HepG2 (cell line): Measurements from ENCODE around the gene SLC2A8. TPM values are rescaled to one million over a fixed set of nuclear protein-coding genes. Genes with fewer than 3 reads are reported as not detected.

Experiments used
- ATF2 ChIP-seq: sonication (generic); formaldehyde crosslinking; IDR thresholded peaks from 2 replicates; pipeline ENCODE4 v1.4.0; 2020; ENCODE audit warnings: missing genetic modification reagents
- BCL6 ChIP-seq: IDR thresholded peaks from 2 replicates; pipeline ENCODE4 v1.6.1; 2016; ENCODE audit warnings: missing genetic modification reagents, missing compliant biosample characterization
- ETV5 ChIP-seq: IDR thresholded peaks from 2 replicates; pipeline ENCODE4 v1.6.1; 2018; ENCODE audit warnings: missing biosample characterization, missing genetic modification reagents, inconsistent platforms, borderline replicate concordance
- GFI1 ChIP-seq: sonication (generic); formaldehyde crosslinking; IDR thresholded peaks from 2 replicates; pipeline ENCODE4 v1.5.0; 2020; ENCODE audit warnings: missing genetic modification reagents, mild to moderate bottlenecking, borderline replicate concordance
- HNRNPL ChIP-seq: fragments of 200-400 bp; formaldehyde crosslinking; IDR thresholded peaks from 2 replicates; pipeline ENCODE4 v1.6.1; 2017; ENCODE audit warnings: mild to moderate bottlenecking, low read depth, low read length
- HOXD1 ChIP-seq: sonication (generic); formaldehyde crosslinking; IDR thresholded peaks from 2 replicates; pipeline ENCODE4 v1.5.0; 2020; ENCODE audit warnings: missing genetic modification reagents
- MATR3 ChIP-seq: sonication (generic); formaldehyde crosslinking; IDR thresholded peaks from 2 replicates; pipeline ENCODE4 v1.4.0; 2020; ENCODE audit warnings: missing genetic modification reagents
- NFYC ChIP-seq: IDR thresholded peaks from 2 replicates; pipeline ENCODE4 v1.6.1; 2016; ENCODE audit warnings: missing genetic modification reagents, missing compliant biosample characterization
- PRDM4 ChIP-seq: sonication (generic); formaldehyde crosslinking; IDR thresholded peaks from 2 replicates; pipeline ENCODE4 v1.9.0; 2021; ENCODE audit warnings: missing genetic modification reagents, borderline replicate concordance
- SMAD3 ChIP-seq: sonication (generic); formaldehyde crosslinking; IDR thresholded peaks from 2 replicates; pipeline ENCODE4 v1.4.0; 2020; ENCODE audit warnings: missing genetic modification reagents
- SUZ12 ChIP-seq: fragments of 150-350 bp; IDR thresholded peaks from 2 replicates; pipeline ENCODE4 v1.6.1; 2014; ENCODE audit warnings: low read depth, low read length
- TEAD2 ChIP-seq: sonication (generic); formaldehyde crosslinking; IDR thresholded peaks from 2 replicates; pipeline ENCODE4 v1.9.0; 2021; ENCODE audit warnings: missing genetic modification reagents
- TSC22D2 ChIP-seq: sonication (generic); formaldehyde crosslinking; IDR thresholded peaks from 2 replicates; pipeline ENCODE4 v1.5.1; 2020; ENCODE audit warnings: missing genetic modification reagents, mild to moderate bottlenecking, borderline replicate concordance
- XRCC5 ChIP-seq: fragments of 200-400 bp; formaldehyde crosslinking; optimal IDR thresholded peaks from 2 replicates; pipeline ENCODE3; 2017; ENCODE audit warnings: mild to moderate bottlenecking, low read length
- ZC3H4 ChIP-seq: sonication (generic); formaldehyde crosslinking; IDR thresholded peaks from 2 replicates; pipeline ENCODE4 v1.4.0; 2020; ENCODE audit warnings: missing genetic modification reagents, borderline replicate concordance
- ZFAT ChIP-seq: sonication (generic); formaldehyde crosslinking; conservative IDR thresholded peaks from 2 replicates; pipeline ENCODE4 v1.8.1; 2023; ENCODE audit warnings: missing genetic modification reagents, inconsistent platforms
- ZFP91 ChIP-seq: sonication (generic); formaldehyde crosslinking; IDR thresholded peaks from 2 replicates; pipeline ENCODE4 v1.9.0; 2022; ENCODE audit warnings: missing genetic modification reagents, mild to moderate bottlenecking, borderline replicate concordance
- ZNF3 ChIP-seq: IDR thresholded peaks from 2 replicates; pipeline ENCODE4 v1.7.0; 2017; ENCODE audit warnings: inconsistent platforms
- ZNF337 ChIP-seq: sonication (generic); formaldehyde crosslinking; IDR thresholded peaks from 2 replicates; pipeline ENCODE4 v1.5.1; 2020; ENCODE audit warnings: missing genetic modification reagents, low read depth, mild to moderate bottlenecking, borderline replicate concordance
- ZNF546 ChIP-seq: sonication (generic); formaldehyde crosslinking; conservative IDR thresholded peaks from 2 replicates; pipeline ENCODE4 v1.8.1; 2023; ENCODE audit warnings: mild to moderate bottlenecking, missing genetic modification reagents
- ZNF597 ChIP-seq: sonication (generic); formaldehyde crosslinking; IDR thresholded peaks from 2 replicates; pipeline ENCODE4 v1.5.0; 2020; ENCODE audit warnings: missing genetic modification reagents
- ZNF674 ChIP-seq: sonication (generic); formaldehyde crosslinking; IDR thresholded peaks from 2 replicates; pipeline ENCODE4 v1.5.0; 2020; ENCODE audit warnings: low read depth, mild to moderate bottlenecking, missing genetic modification reagents
- ZNF75D ChIP-seq: sonication (generic); formaldehyde crosslinking; IDR thresholded peaks from 2 replicates; pipeline ENCODE4 v1.8.1; 2023; ENCODE audit warnings: missing genetic modification reagents, mild to moderate bottlenecking, borderline replicate concordance
- ZNF775 ChIP-seq: sonication (generic); formaldehyde crosslinking; IDR thresholded peaks from 2 replicates; pipeline ENCODE4 v1.4.0; 2020; ENCODE audit warnings: missing genetic modification reagents, mild to moderate bottlenecking, moderate library complexity, borderline replicate concordance
- polyA plus RNA-seq, 8 experiments: library from polyadenylated mRNA; depleted of rRNA in 3 of 8; stranded (reverse) in 7 of 8; unstranded in 1 of 8; fragments of >200 nt; fragmentation: Illumina TruSeq in 4 of 8; extraction: Trizol in 4 of 8; gene quantifications; 2 replicates each; pipeline versions ENCODE4 v1.2.1 to v1.2.3, GENCODE V29; 2011 to 2016; ENCODE audit warnings: low read depth in 4 of 8, missing spikeins in 1 of 8, mixed read lengths in 1 of 8; ENCODE audit not compliant: insufficient read depth in 1 of 8
- total RNA-seq, 5 experiments: library from RNA; depleted of rRNA; stranded (reverse); fragments of >200 nt; fragmentation: Illumina TruSeq; extraction: Trizol; gene quantifications; 2 replicates each; pipeline ENCODE4 v1.2.3, GENCODE V29; 2016; ENCODE audit warnings: low read depth in 1 of 5

The SLC2A8 gene
- total and polyA plus RNA-seq, 2 of the 13 experiments (the other 11 are each of a cell fraction or from before 2014, with no cell fraction given), result 22.6 to 48.6 TPM

GRCh38 chr9:127450830-127451607 lies 54.0 kb downstream of the SLC2A8 start, which contains the start of the genes LRSAM1 and RPL12 (continued):
- TF ChIP-seq SUZ12, result 0 out of 2 replicates have a peak, but pooled peaks have one; percentile 3
- 0 out of 2 replicates have a peak, but pooled peaks have one; percentile 40 for TF ChIP-seq ZNF546 (CRISPR knock-in tag)
- TF ChIP-seq GFI1 (CRISPR knock-in tag), result peak; percentile 30; the same call in 1 of the 2 replicates
- TF ChIP-seq ZNF337 (CRISPR knock-in tag), result 0 out of 2 replicates have a peak, but pooled peaks have one; percentile 59
- TF ChIP-seq NFYC (CRISPR knock-in tag), result peak; percentile 54
- TF ChIP-seq TSC22D2 (CRISPR knock-in tag), result no peak
- 0 out of 2 replicates have a peak, but pooled peaks have one; percentile 15 for TF ChIP-seq HOXD1 (CRISPR knock-in tag)
- TF ChIP-seq ZNF597, result no peak
- TF ChIP-seq ZNF75D, result peak; percentile 37; the same call in 1 of the 2 replicates
- no peak for TF ChIP-seq XRCC5
- TF ChIP-seq ZNF674 (CRISPR knock-in tag), result no peak
- TF ChIP-seq ZC3H4, result peak; percentile 66; the same call in 1 of the 2 replicates
- peak; percentile 45 for TF ChIP-seq BCL6
- TF ChIP-seq ATF2 (CRISPR knock-in tag), result peak; percentile 94
- TF ChIP-seq ZFAT (CRISPR knock-in tag), result no peak
- peak; percentile 91 for TF ChIP-seq ZFP91 (CRISPR knock-in tag)
- no peak for TF ChIP-seq PRDM4 (CRISPR knock-in tag)
- TF ChIP-seq HNRNPL, result peak; percentile 77
- TF ChIP-seq ZNF775 (CRISPR knock-in tag), result peak; percentile 91; the same call in 1 of the 2 replicates
- TF ChIP-seq ETV5 (CRISPR knock-in tag), result peak; percentile 89
- TF ChIP-seq TEAD2 (CRISPR knock-in tag), result peak; percentile 80; the same call in 1 of the 2 replicates
- peak; percentile 84; the same call in 1 of the 2 replicates for TF ChIP-seq SMAD3 (CRISPR knock-in tag)
- TF ChIP-seq ZNF3 (CRISPR knock-in tag), result no peak
- TF ChIP-seq MATR3 (CRISPR knock-in tag), result no peak
